Caki2 (cell line): ENCODE data around the gene GLRX5. TPM values are rescaled to one million over a fixed set of nuclear protein-coding genes. Genes with fewer than 3 reads are reported as not detected.
"Not testable (repeated sequence)": the region's sequence is repeated elsewhere in the genome, so short reads cannot be mapped to it uniquely, and the experiment has no call there.

Source experiments
- DNase-seq: peaks from one replicate; pipeline ENCODE4 v3.0.0-alpha.2; 2015; ENCODE audit warnings: low read depth
- in situ Hi-C: cut with HindIII; loops from 2 replicates; pipeline ENCODE4 v1.10.0; 2016; ENCODE audit warnings: low sequenced_read_pairs, low pct_unique_long_range_greater_than_20kb, mixed read lengths
- total RNA-seq: library from RNA; depleted of rRNA; stranded (reverse); fragments of >200 nt; shearing (Covaris generic); gene quantifications from 2 replicates; pipeline ENCODE4 v1.2.3, GENCODE V29; 2014; ENCODE audit warnings: low replicate concordance

The GLRX5 gene
- total RNA-seq, 1 experiment from 2014 or later, result 41.8 TPM

DNA sequence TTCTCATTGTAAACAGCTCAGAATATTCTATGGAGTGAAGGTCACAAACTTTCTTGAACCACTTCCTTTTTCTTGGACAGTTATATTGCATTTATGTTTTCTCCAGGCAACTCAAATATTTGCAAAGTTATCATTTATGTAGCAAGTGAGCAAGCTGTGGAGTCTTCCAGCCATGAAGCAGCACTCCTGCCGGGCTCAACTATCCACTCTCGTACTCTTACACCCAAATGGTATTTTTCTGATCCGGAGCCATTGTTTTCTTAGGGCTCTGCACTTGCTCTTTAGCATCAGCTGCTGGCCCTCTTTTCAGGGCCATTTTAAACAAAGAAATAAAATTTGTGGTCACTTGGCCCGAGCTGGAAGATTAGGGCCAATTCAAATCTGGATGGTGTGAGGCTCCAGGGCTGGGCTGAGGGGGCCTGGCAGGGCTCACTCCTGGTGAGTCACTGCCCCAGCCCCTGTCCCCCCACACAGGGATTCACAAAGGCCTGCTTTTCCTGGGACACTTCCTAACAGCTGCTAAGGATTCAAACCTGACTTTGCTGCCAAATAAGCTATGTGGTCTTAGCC lies 38.1 kb upstream of the GLRX5 start:
- DNase-seq, result no peak
- in situ Hi-C loops, result no loop called here

DNA sequence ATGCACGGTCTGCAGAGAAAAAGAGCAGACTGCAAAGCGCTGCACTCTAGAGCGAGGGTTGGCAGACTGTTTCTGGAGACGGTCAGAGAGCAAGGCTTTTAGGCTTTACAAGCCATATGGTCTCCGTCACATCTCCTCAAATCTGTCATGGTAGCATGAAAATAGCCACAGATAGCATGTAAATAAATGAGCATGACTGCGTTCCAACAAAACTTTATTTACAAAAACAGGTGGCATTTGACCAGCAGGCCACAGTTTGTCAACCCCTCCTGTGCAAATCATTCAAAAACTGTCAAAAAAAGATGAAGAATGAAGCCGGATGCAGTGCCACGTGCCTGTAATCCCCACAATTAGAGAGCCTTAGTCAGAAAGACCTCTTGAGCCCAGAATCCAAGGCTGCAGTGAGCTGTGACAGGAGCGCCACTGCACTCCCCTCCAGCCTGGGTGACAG lies 37.3 kb upstream of the GLRX5 start:
- in situ Hi-C loops, result no loop called here
- peak; percentile 25 for DNase-seq

DNA sequence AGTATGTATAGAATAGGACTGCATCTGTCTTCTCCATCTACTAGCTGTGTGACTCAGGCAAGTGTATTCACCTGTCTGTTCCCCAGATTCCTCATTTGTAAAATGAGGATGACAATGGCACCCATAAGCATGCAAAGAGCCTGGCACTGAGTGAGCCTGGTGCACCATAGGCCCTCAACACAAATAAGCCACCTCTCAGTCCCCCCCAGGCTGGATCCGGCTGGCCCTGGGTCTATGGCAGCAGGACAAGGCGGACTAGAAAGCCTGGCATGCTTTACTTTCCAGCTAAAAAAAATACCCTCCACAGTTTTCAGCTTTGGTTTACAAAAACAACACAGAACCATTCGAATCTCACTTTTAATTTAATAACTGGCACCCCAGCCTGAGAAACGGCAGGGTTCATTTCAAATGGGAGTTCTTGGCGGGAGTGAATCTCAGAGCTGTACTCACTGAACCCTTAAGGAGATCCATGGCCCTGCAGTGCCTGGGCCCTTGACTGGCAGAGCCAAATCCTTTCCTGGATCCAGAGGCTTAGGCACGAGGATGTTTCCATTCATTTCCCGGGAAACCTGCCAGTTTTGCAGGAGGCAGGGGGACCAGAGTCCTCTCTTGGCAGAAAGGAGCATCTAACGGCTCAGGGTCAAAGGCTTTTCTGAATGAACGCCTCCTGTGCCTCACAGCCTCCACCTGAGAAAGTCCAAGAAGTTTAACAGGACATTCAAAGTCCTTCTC lies 36.1 kb upstream of the GLRX5 start:
- DNase-seq, result no peak
- in situ Hi-C loops, result no loop called here

- in situ Hi-C loops, result no loop called here
These were observed 35.5 kb upstream of the GLRX5 start for GRCh38 chr14:95499354-95499750.

GRCh38 chr14:95500201-95500681 lies 34.6 kb upstream of the GLRX5 start:
- no peak for DNase-seq
- in situ Hi-C loops, result no loop called here

More at GRCh38 chr14:95499354-95499750, 35.5 kb upstream of the GLRX5 start:
- no peak for DNase-seq

GRCh38 chr14:95500772-95501401 lies 34.0 kb upstream of the GLRX5 start:
- in situ Hi-C loops, result no loop called here
- DNase-seq, result no peak

DNA sequence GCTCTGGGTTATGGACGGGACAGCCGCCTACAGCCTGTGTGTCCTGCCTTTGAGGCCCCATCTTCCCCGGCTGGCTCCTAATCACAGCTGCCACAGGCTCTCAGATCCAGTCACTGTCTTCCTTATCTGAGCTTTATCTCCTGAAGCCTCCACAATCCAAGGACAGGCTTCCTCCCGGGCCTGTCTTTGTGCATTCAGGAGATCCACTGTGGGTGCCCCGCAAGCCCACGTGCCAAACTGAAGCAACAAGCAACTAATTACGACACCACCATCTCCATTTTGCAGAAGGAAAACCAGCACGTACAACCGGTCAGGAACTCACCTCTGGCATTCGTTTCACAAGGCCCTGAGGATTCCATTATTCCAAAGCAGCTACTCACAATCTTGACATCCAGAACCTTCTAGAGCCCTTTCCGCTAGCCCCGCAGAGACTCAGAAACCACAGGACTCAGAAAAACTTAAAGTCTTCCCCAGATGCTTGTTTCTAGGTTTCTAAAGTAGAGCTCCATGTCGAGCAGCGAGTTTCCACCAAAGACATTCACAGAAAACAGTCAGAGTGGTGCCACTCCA lies 32.4 kb upstream of the GLRX5 start:
- in situ Hi-C loops, result no loop called here
- no peak for DNase-seq

DNA sequence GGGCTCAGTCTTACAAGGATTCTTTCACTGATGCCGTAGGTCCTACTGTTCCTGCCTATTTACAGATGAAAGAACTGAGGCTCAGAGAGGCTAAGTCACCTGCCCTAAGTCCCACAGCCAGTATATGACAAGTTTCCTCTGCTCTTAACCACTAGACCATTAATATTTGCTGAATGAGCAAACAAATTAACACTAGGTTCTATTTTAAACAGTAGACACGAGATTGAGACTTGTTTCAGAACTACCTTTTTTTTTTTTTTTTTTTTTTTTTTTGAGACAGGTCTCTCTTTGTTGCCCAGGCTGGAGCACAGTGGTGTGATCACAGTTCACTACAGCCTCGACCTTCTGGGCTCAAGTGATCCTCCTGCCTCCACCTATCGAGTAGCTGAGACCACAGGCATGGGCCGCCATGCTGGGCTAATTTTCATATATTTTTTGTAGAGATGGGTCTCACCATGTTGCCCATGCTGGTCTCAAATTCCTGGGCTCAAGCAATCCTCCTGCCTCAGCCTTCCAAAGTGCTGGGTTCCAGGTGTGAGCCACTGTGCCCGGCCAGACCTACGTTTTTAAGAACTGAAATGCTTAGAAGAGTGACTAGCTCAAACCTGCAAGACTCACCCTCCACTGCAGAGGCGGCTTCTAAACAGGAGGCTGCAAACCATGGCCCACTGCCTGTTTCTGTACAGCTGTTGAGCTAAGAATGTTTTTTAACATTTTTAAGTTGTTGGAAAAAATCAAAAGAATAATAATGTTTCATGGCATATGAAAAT lies 31.3 kb upstream of the GLRX5 start:
- no peak for DNase-seq
- in situ Hi-C loops, result no loop called here

DNA sequence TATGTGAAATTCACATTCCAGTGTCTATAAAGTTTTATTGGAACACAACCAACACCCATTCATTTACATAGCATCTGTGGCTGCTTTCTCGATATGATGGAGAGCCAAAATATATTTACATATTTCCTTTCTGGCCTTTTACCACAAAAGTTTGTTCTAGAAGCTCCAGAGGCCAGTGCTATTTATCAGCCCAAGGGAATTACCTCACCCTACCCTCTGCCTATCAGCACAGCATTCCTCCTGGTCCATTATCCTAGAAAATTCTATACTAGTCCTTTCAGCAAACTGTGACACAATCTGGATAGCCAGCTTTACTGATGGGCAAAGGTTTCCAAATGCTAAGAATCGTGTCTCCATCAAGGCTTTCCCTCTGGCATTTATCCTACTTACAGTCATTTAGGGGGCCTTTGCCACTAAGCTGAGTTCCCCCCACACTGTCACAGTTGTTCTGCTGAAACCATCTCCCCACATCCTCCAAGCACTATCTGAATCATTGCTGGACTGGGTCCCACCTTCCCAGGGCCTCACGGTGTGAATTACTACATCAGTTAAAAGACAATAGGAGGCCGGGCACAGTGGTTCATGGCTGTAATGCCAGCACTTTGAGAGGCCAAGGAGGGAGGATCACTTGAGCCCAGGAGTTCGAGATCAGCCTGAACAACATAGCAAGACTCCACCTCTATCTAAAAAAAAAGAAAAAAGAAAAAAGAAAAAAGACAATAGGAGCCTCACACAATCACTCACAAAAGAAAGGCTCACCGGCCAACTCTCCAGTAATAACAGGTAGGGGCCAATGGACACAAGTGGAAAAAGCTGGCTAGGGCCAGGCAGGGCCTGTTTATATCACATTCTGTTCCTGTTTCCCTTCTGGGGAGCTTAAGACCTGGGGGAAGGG lies 30.5 kb upstream of the GLRX5 start:
- in situ Hi-C loops, result no loop called here
- no peak for DNase-seq

- in situ Hi-C loops, result no loop called here
- no peak for DNase-seq
These were observed 29.7 kb upstream of the GLRX5 start for GRCh38 chr14:95505030-95505589.

GRCh38 chr14:95507174-95507573 lies 27.7 kb upstream of the GLRX5 start:
- in situ Hi-C loops, result no loop called here

DNA sequence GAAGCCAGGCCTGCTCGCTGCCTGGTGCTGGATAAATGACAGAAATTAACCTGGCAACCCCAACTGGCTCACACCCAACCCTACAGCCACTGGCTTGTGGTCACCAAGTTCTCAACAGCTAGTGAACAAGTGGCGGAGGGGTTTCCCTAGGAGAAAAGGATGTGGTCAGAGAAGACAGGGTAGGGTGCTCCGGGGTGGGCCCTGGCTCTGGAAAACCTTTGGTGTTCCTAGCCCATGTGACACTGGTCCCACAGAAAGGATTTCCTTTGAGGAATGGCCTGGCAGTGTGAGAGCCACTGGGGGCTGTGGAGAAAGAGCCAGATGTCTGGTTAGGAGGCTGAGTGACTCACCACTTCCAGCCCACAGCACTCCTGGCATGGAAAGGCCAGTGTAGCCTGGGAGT lies 27.1 kb upstream of the GLRX5 start:
- no peak for DNase-seq

More at GRCh38 chr14:95507174-95507573, 27.7 kb upstream of the GLRX5 start:
- no peak for DNase-seq

DNA sequence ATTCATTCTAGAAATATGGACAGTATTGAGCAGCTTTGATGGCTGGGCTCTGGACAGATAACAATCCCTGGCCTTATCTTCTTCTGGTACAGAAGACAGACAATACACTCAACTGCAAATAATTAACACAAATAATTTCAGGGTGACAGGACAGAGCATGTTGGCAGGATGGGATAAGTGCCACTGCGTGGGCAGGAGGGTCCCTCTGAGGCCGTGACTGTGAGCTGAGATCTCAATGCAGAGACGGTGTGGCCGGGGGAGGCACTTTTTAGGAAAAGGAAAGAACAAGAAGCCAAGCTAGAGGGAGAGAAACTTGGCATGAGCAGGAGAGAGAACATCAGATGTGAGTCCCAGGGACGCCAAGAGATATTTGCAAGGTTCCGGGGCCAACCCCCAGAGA lies 26.5 kb upstream of the GLRX5 start:
- no peak for DNase-seq
- in situ Hi-C loops, result no loop called here

More for the DNA sequence above, 27.1 kb upstream of the GLRX5 start:
- in situ Hi-C loops, result no loop called here

DNA sequence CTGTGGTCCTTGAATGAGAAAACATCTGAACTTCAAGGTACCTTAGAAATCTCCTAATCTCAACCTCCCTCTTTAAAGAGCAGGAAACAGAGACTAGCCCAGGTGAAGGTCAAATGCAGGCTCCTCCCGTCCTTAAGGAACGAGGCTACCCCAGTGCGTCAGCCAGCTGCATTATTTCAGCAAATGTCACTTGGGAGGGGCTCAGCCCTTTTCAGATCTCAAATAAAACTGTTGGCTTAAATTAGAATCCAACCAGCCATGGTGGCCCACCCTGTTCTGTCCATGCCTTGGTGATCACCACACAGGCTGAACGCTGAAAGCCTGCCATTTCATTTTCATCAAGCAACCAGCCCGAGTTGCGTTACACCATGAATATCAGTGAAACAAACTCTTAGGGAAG lies 25.4 kb upstream of the GLRX5 start:
- no peak for DNase-seq
- in situ Hi-C loops, result no loop called here

GRCh38 chr14:95510344-95510743 lies 24.5 kb upstream of the GLRX5 start:
- in situ Hi-C loops, DNase-seq: not testable (repeated sequence)

DNA sequence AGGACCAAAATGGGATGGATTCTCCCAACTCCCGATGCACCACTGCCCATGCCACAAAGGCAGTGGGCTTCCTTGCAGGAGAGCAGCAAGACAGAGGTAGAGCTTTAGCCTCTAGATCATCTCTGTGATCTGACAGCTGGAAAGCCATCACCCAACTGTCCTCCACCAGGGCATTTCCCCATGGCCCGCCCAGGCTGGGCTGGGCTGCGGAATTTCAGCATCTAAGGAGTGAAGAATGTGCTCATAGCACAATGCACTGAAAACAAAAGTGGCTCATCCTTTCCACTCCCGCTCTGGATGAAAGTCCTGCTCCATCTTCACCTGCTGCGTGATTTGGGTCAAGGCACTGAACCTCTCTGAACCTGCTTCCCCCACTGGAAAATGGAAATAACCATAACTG lies 24.0 kb upstream of the GLRX5 start:
- in situ Hi-C loops, result no loop called here
- no peak for DNase-seq

GRCh38 chr14:95511687-95512086 lies 23.2 kb upstream of the GLRX5 start:
- no peak for DNase-seq
- in situ Hi-C loops, result no loop called here
